Measurements from ENCODE around the gene LRPPRC.
"Not testable (repeated sequence)": the region's sequence is repeated elsewhere in the genome, so short reads cannot be mapped to it uniquely, and the experiment has no call there.

The LRPPRC gene

GRCh38 chr2:43995733-43996533 is at the start of gene LRPPRC:
Gene LRPPRC (minus strand): TSS chr2:43995989. CDS start chr2:43995947, 42 bp downstream.
- peak; percentile 87 for DNase-seq (ENCODE audit: low read depth in 2 of 2)

- DNase-seq (ENCODE audit: low read depth in 2 of 2): no peak
Observed at GRCh38 chr2:44045061-44045460, 49.3 kb upstream of the LRPPRC start.

GRCh38 chr2:44044281-44044720 is 48.5 kb upstream of the LRPPRC start:
- peak; percentile 56 to 57 for DNase-seq (ENCODE audit: low read depth in 2 of 2)

GRCh38 chr2:44040365-44040764 is 44.6 kb upstream of the LRPPRC start:
- no peak for DNase-seq (ENCODE audit: low read depth in 2 of 2)

- DNase-seq (ENCODE audit: low read depth in 2 of 2): no peak
Observed at GRCh38 chr2:44038277-44038676, 42.5 kb upstream of the LRPPRC start.

- no peak for DNase-seq (ENCODE audit: low read depth in 2 of 2)
Observed at GRCh38 chr2:44037221-44037620, 41.4 kb upstream of the LRPPRC start.

- DNase-seq (ENCODE audit: low read depth in 2 of 2): no peak
Observed at GRCh38 chr2:44033947-44034346, 38.2 kb upstream of the LRPPRC start.

GRCh38 chr2:44027076-44027475 is 31.3 kb upstream of the LRPPRC start:
- not testable (repeated sequence) for DNase-seq (ENCODE audit: low read depth in 2 of 2)

- DNase-seq (ENCODE audit: low read depth in 2 of 2): no peak
Observed at GRCh38 chr2:44016282-44016681, 20.5 kb upstream of the LRPPRC start.

- no peak for DNase-seq (ENCODE audit: low read depth in 2 of 2)
Observed at GRCh38 chr2:44015239-44015638, 19.4 kb upstream of the LRPPRC start.

- DNase-seq (ENCODE audit: low read depth in 2 of 2): not testable (repeated sequence)
Observed at GRCh38 chr2:44013205-44013604, 17.4 kb upstream of the LRPPRC start.

GRCh38 chr2:44010266-44010665 is 14.5 kb upstream of the LRPPRC start:
- DNase-seq (ENCODE audit: low read depth in 2 of 2): no peak

GRCh38 chr2:44009136-44009735 is 13.4 kb upstream of the LRPPRC start:
- DNase-seq (ENCODE audit: low read depth in 2 of 2): no peak

GRCh38 chr2:44005846-44006245 is 10.1 kb upstream of the LRPPRC start:
- DNase-seq (ENCODE audit: low read depth in 2 of 2): no peak

GRCh38 chr2:44004735-44005602 is 9.2 kb upstream of the LRPPRC start:
- DNase-seq (ENCODE audit: low read depth in 2 of 2): no peak

GRCh38 chr2:44001716-44002115 is 5.9 kb upstream of the LRPPRC start:
- DNase-seq (ENCODE audit: low read depth in 2 of 2): no peak

- DNase-seq (ENCODE audit: low read depth in 2 of 2): no peak
Observed at GRCh38 chr2:43998263-43998662, 2.5 kb upstream of the LRPPRC start.

- no peak for DNase-seq (ENCODE audit: low read depth in 2 of 2)
Observed at GRCh38 chr2:43993437-43993836, 2.4 kb downstream of the LRPPRC start.

- no peak for DNase-seq (ENCODE audit: low read depth in 2 of 2)
Observed at GRCh38 chr2:43989545-43989944, 6.2 kb downstream of the LRPPRC start.

GRCh38 chr2:43986600-43986999 is 9.2 kb downstream of the LRPPRC start:
- DNase-seq (ENCODE audit: low read depth in 2 of 2): no peak

GRCh38 chr2:43985359-43985758 is 10.4 kb downstream of the LRPPRC start:
- DNase-seq (ENCODE audit: low read depth in 2 of 2): no peak

GRCh38 chr2:43984533-43984932 is 11.3 kb downstream of the LRPPRC start:
- DNase-seq (ENCODE audit: low read depth in 2 of 2): no peak

Data from stimulated activated CD8-positive, alpha-beta memory T cell treated with anti-CD3 and anti-CD28 coated beads, Interleukin-7, amount 100 ng/mL, for 4 hours (primary cell).